Measurements from ENCODE around the gene IRAK2.

DNA sequence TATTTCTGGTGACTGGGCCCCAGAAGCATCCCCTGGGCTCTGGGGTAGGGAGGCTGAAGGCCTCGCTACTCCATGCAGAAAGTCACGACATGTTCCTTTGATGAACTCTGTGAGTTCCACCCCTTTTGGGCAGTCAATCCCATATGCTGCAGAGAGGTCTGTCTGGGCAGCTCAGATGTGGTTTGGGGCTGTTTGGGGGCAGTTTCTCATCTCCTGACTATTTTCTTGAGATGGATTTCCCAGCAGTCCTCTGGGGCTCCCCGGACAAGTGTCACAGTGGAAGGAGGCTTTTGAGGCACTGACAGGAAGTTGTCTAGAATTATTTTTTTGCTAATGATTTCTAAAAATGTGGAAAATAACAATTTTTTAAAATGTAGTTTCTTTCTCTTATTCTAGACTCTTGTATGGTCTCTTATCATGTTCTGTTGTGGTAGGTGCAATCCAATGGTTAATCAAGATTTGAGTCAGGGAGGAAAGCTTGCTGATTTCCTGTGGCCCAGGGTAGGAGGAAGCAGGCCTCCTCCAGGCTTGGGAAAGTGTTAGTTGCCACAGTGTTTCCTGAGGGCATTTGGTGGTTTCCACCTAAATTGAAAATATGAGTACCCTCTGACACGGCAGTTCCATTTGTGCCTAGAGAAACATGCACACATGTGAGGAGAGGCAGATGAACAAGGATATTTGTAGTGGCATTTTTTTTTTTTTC, 63.7 kb downstream of the IRAK2 start:
- TF ChIP-seq CTCF (IDR thresholded peaks at IDR 0.05) = no peak
- TF ChIP-seq POLR2AphosphoS5 (IDR thresholded peaks at IDR 0.05) = no peak
- no peak for TF ChIP-seq EP300 (IDR thresholded peaks at IDR 0.05)
